SK-N-SH (cell line): ENCODE measurements around the gene DZIP1.

Experiments used
- CHD2 ChIP-seq: fragments of 150-350 bp; IDR thresholded peaks from 2 replicates; pipeline ENCODE4 v1.6.1; 2018; ENCODE audit warnings: low read length; ENCODE audit not compliant: partially characterized antibody
- EP300 ChIP-seq, 2 experiments: IDR thresholded peaks; 2 replicates each; pipeline versions ENCODE4 v1.4.0 to v1.6.1; 2012; ENCODE audit warnings: borderline replicate concordance in 1 of 2, low read depth in 1 of 2, low read length in 1 of 2
- FOXJ3 ChIP-seq: sonication (generic); formaldehyde crosslinking; IDR thresholded peaks from 2 replicates; pipeline ENCODE4 v1.5.1; 2020; ENCODE audit warnings: mild to moderate bottlenecking, missing genetic modification reagents
- MAX ChIP-seq: IDR thresholded peaks from 2 replicates; pipeline ENCODE4 v1.4.0; 2012; ENCODE audit warnings: low read depth
- MXI1 ChIP-seq: IDR thresholded peaks from 2 replicates; pipeline ENCODE4 v1.6.1; 2012; ENCODE audit warnings: mild to moderate bottlenecking, low read depth, low read length, improper control_type of control experiment
- POLR2AphosphoS5 ChIP-seq: IDR thresholded peaks from 2 replicates; pipeline ENCODE4 v1.6.1; 2012; ENCODE audit warnings: low read depth, low read length
- RCOR1 ChIP-seq: fragments of 150-350 bp; IDR thresholded peaks from 2 replicates; pipeline ENCODE4 v1.6.1; 2017; ENCODE audit warnings: antibody characterized with exemption, low read length
- RFX5 ChIP-seq: IDR thresholded peaks from 2 replicates; pipeline ENCODE4 v1.6.1; 2012; ENCODE audit warnings: mild to moderate bottlenecking, improper control_type of control experiment, low read length
- TAF1 ChIP-seq: IDR thresholded peaks from 2 replicates; pipeline ENCODE4 v1.6.1; 2012; ENCODE audit warnings: low read depth, mild to moderate bottlenecking, low read length, moderate library complexity, borderline replicate concordance
- USF2 ChIP-seq: fragments of 150-350 bp; IDR thresholded peaks from 2 replicates; pipeline ENCODE4 v1.6.1; 2017; ENCODE audit warnings: antibody characterized with exemption, low read length, low read depth, borderline replicate concordance
- YY1 ChIP-seq: IDR thresholded peaks from 2 replicates; pipeline ENCODE4 v1.4.0; 2012; ENCODE audit warnings: low read depth, mild to moderate bottlenecking
- TF ChIP-seq, protein P1 (sequence below): fragments of 200-600 bp; sonication (generic); IDR thresholded peaks from 2 replicates; pipeline ENCODE4 v1.6.1; 2017; ENCODE audit warnings: antibody characterized with exemption, mild to moderate bottlenecking, moderate library complexity
- TF ChIP-seq, protein P2 (sequence below): IDR thresholded peaks from 2 replicates; pipeline ENCODE4 v1.4.0; 2012; ENCODE audit warnings: low read depth, borderline replicate concordance

DNA sequence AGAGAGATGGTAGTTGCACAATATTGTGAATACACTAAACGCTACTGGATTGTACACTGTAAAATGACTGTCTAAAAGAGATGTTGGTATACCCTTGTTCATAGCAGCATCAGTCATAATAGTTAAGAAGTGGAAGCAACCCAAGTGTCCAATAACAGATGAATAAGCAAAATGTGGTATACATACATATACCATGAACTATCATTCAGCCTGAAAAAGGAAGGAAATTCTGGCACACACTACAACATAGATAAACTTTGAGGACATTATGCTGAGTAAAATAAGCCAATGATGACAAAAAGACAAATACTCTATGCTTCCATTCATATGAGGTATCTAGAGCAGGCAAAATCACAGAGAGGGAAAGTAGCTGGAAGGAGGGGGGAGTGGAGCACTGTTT, 16.0 kb downstream of the DZIP1 start:
- TF ChIP-seq USF2 (no peak), RFX5 (no peak), POLR2AphosphoS5 (no peak), CHD2 (no peak), FOXJ3 (no peak), TAF1 (no peak), YY1 (no peak), MXI1 (no peak), MAX (no peak), EP300 (IDR thresholded peaks at IDR 0.05; ENCODE audit: borderline replicate concordance in 1 of 2, low read depth in 1 of 2, low read length in 1 of 2) (no peak), RCOR1 (no peak)
- TF ChIP-seq, protein P1, sequence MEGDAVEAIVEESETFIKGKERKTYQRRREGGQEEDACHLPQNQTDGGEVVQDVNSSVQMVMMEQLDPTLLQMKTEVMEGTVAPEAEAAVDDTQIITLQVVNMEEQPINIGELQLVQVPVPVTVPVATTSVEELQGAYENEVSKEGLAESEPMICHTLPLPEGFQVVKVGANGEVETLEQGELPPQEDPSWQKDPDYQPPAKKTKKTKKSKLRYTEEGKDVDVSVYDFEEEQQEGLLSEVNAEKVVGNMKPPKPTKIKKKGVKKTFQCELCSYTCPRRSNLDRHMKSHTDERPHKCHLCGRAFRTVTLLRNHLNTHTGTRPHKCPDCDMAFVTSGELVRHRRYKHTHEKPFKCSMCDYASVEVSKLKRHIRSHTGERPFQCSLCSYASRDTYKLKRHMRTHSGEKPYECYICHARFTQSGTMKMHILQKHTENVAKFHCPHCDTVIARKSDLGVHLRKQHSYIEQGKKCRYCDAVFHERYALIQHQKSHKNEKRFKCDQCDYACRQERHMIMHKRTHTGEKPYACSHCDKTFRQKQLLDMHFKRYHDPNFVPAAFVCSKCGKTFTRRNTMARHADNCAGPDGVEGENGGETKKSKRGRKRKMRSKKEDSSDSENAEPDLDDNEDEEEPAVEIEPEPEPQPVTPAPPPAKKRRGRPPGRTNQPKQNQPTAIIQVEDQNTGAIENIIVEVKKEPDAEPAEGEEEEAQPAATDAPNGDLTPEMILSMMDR = no peak
- TF ChIP-seq, protein P2, sequence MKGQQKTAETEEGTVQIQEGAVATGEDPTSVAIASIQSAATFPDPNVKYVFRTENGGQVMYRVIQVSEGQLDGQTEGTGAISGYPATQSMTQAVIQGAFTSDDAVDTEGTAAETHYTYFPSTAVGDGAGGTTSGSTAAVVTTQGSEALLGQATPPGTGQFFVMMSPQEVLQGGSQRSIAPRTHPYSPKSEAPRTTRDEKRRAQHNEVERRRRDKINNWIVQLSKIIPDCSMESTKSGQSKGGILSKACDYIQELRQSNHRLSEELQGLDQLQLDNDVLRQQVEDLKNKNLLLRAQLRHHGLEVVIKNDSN = no peak
